SW480 (cell line): ENCODE data around the gene APOL3.
"Not testable (repeated sequence)": the region's sequence is repeated elsewhere in the genome, so short reads cannot be mapped to it uniquely, and the experiment has no call there.

ENCODE experiments used
- DNase-seq: peaks from one replicate; pipeline ENCODE4 v3.0.0-alpha.2; 2016; ENCODE audit warnings: low spot score

Gene APOL3, protein sequence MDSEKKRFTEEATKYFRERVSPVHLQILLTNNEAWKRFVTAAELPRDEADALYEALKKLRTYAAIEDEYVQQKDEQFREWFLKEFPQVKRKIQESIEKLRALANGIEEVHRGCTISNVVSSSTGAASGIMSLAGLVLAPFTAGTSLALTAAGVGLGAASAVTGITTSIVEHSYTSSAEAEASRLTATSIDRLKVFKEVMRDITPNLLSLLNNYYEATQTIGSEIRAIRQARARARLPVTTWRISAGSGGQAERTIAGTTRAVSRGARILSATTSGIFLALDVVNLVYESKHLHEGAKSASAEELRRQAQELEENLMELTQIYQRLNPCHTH

DNA sequence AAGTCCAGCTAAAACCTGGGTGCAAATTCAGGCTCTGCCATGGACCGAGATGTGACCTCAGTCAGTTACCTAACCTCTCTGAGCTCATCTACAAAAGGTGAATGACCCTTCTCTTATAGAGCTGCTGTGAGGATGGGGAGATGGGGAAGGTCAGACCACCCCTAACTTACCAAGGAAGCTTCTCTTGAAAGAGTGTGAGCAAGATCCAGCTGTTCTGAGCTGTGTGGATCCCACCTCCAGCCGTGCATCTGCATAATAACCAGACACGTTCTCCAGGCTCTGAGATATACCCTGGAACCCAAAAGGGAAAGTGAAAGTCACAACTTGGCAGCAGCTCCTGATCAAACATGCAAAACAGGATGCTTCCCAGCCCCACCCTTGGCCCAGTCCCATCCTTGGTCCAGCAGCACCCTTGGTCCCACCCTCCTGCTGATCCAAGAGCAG, at the start of gene APOL3:
Gene APOL3 (minus strand): TSS at position 257 of the 444 bp plus-strand sequence. CDS start 11,700 bp downstream, outside the sequence.
- DNase-seq, result peak; percentile 26

DNA sequence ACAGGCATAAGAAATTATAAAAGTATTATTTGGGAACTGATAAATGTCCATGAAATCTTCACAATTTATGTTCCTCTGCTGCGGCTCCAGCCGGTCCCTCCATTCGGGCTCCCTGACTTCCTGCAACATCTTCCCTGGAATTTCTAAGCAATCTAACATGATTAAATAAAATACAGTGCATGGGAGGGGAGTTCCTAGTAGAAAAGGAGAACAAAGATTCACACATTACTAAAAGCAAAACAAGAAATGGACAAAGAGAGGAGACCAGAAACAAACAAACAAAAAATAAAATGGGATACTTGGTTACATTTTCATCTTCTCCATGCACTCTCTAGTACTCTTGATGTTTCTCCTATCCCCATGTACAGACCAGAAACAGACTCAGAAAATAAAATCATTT, 49.7 kb upstream of the APOL3 start:
- DNase-seq, result no peak

DNA sequence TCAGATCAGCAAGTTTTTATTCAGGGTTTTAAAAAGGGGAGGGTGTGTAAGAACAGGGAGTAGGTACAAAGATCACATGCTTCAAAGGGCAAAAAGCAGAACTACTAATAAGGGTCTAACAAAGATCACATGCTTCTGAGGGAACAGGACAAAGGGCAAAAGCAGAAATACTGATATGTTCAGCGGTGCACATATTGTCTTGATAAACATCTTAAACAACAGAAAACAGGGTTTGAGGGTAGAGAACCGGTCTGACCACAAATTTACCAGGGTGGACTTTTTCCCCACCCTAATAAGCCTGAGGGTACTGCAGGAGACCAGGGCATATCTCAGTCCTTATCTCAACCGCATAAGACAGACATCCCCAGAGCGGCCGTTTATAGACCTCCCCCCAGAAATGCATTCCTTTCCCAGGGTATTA, 48.9 kb upstream of the APOL3 start:
- DNase-seq, result not testable (repeated sequence)

DNA sequence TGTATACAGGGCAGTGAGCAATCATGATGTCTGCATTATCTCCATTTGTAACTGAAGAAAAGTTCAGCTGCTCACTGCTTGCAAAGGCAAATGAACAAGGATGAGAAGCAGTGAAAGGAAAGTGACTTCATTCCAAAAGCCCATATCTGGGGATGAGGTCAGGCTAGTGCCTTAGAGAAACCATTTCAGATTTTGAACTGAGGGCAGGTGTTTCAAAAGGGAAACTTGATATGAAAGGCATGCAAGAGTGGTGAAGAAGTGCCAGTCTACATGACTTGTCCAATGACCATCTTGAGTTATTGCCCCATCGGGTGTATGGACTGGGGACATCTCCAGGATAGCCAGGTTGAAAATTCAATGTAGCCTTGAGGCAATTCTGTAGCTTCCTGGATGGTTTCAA, 48.4 kb upstream of the APOL3 start:
- DNase-seq, result no peak

DNA sequence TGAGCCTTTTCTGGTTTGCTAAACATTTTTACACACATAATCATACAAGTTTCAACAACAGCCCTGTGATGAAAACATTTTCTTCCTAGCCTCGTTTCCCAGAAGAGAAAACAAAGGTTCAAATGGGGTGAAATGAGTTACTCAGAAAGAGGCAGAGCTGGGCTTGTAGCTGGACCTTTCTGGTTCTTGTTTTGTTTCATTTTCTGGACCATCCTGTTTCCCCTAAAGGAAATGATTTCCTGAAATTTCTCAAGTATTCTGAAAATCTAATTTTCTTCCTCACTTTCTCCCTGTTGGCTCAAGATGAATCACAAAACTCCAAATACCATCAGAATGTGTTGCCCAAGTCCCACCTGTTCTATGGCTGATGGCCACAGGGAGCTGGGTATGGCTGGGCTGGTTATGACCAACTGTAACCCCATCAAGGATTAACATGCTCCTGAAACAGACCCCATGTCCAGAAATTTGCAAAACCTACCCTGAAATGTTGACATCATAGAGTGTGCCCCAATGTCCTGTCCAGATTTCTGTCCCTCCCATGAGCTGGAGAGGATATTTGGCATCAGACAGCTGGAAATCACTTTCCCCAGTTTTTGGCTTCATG, 47.7 kb upstream of the APOL3 start:
- DNase-seq, result no peak

DNA sequence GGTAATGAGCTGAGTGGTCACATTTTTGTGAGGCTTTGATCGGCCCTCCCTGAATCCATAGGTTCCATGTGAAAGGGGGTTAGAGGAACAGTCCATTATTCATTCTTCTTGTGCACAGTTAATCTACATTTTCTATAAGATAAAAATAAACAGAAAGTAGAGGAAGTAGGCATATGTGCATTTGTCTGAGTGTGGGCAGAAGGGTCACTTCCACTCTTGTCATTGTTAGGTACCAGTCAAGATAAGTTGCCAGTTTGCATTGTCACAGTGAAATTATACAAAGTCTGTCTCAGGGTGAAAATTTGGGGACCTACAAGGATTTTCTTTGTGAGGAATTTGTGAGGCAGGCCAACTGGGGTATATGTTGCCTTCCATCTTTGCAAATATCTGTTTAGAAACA, 45.7 kb upstream of the APOL3 start:
- DNase-seq, result no peak

DNA sequence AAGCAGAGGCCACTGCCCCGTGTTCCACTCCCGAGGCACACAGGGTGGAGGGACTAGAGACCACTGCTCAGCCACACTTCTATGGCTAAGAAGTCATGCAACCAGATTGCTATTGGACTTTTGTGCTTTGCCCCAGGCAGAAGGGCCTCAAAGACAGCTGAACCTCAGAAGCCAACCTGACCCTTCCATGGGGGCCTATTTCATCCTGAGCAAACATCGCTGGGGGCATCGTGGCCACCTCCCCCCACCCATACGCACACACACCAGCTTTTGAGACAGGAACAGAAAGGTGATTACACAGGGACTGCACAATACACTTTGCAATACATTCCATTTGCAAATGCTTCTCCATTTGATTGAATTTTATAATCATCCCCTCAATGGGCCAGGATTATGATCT, 45.0 kb upstream of the APOL3 start:
- not testable (repeated sequence) for DNase-seq

DNA sequence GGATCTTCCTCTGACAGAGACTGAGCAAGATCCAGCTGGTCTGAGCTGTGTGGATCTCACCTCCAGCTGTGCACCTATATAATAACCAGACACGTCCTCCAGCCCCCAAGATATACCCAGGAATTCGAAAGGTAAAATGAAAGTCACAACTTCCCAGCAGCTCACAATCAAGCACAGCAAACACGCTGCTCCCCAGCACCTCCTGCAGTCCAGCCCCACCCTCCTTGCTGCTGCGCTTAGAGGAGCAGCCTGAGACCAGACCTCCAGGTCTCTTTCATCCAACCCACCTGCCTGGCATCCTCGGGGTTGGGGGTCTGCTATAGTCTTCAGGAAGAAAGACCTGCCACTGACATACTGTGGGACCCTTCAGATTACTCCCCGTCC, 44.1 kb upstream of the APOL3 start:
- DNase-seq, result no peak

DNA sequence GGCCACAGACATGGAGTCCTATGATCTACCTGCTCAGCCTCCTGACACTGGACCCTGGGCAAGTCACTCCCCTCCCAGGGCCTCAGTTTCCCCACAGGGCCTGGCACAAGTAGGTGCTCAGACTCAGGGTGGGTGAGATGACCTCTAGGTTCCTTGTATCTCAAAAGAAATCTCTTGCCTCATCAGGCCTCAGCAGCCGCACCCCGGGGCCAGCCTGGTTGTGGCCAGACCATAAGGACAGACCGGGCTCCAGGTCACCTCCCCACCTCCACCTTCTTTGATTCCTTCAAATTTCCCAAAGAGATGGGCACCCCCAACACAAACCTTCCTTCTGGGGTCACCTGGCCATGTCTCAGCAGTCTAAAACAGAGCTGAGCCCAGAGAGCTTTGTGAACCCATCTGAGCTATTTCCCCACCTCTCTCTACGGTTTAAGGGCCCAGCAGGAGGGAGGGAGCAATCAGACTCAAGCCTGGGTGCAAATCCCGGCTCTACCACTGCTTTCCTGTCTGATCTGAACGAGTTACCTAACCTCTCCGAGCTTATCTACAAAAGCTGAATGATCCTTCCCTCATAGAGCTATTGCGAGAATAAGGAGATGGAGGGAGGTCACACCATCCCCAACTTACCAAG, 43.6 kb upstream of the APOL3 start:
- DNase-seq, result no peak

DNA sequence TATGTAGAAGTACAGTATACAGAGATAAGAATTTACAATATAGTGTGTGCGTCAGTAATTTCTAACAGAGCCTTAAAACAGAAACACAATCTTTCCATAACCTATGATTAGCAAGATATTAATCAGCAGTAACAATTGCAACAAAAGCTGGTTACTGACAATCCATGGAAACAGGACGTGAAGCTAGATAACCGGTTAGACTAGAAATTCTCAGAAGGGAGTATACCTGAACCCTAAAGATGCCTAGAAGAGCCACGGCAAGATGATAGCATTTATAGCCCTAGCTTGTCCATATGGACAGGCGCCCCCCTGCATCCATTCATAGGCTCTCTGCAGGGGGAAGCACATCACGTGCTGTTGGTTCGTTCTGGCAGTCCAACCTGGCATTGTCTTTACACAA, 42.9 kb upstream of the APOL3 start:
- not testable (repeated sequence) for DNase-seq

DNA sequence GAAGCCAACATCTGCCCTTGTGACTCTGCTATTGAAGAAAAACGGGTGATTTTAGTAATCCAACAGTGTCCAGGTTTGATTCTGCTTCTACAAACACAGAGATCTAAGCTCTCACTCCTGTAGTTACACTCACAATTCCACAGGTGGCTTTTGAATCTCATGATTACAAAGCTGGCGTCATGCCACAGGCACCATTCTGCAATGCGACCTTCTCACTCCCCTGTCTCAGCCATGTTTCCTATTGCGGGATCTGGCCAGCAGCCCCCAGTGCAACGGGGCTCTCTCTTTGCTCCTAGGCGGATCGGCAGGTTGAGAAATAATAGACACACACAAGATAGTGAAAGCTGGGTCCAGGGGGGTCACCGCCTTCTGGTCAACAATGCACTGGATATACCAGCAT, 42.4 kb upstream of the APOL3 start:
- DNase-seq, result not testable (repeated sequence)

DNA sequence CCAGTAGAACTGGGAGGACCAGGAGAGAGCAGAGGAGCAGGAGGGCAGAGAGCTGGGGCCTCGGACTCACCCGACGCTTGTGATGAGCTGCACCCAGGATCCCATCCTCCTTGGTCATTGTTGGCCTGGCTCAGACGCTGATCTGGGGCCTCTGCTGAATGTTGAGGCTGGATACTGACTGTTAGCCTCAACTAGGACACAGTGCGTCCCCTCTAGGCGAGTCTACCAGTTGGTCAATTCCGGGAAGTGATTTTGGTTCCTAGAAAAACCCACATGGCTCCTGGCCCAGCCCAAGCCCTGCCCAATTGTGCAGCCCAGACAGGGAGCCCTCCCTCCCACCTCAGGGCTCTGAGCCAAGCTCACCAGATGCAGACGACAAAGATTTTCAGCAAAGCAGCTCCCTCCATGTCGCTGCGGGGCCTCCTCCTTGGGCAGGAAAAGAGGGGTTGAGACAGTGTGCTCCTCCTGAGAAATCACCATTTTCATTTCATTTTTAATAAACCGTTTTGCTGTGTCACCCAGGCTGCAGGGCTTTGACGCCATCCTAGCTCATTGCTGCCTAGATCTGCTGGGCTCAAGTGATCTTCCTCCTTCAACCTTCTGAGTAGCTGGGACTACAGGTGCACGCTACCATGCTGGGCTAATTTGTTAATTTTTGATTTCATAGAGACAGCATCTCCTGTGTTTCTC, 41.2 kb upstream of the APOL3 start, which contains the start of gene APOL4:
Gene APOL4 (minus strand): TSS at position 180 of the 690 bp plus-strand sequence. CDS start 75 bp downstream, at position 105.
- no peak for DNase-seq

DNA sequence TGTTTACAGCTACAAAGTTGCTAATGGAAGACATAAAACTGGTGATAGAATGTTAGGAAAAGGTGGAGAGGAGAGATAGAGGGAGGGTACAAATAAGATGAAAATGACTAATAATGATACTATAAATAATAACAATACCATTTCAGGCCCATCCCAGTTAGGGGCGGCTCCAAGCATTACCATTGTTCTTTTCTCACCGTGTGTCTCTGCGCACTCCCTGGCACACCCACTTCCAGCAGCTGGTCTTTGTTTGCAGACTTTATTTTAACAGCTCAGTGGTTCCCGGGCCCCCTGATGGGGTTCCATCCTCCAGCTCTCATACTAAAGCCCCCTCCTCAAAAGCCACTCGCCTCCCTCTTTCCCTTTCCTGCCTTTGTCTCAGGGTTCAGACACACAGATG, 40.5 kb upstream of the APOL3 start:
- not testable (repeated sequence) for DNase-seq

DNA sequence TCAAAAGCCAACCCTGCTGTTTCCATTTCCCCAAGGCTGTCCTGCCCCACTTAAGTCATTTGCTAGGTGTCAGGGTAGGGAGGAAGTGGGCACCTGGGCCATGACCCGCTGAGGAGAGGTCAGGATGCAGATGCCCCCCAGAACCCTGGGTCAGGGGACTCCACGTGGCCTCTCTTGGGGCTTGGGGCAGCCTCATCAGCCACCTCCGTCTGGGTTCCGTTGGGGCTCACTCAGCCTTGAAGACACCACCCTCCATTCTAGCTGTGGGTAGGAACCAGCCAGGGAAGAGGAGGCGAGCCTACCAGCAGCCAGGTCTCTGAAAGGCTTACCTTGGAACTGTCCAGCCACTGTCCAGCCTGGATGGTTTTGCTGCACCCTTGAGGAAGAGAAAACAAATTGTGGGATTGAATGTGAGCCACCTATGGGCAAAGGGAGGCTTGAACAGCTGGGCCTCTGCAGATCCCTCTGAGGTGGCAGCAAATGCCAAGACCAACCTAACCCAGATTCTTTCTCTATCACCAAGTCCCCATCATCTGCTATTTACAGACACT, 38.5 kb upstream of the APOL3 start:
- no peak for DNase-seq

DNA sequence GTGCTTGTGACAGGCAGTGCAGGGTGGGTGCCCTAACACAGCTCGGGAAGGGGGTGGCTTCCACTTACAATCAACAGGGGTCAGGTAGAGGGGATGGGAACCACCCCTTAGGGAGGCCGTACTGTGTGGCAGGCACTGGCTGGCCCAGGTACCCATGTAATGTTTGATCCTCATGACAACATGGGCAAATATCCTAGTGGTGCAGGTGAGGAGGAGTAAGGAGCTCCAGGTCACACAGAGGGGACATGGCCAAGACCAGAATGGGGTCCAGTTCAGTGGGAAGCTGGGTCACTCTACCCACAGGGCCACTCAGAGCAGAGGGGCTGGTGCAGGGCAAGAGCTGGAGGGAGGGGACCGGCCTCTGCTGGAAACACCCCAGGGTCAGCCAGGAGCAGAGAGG, 38.0 kb upstream of the APOL3 start:
- DNase-seq, result no peak

DNA sequence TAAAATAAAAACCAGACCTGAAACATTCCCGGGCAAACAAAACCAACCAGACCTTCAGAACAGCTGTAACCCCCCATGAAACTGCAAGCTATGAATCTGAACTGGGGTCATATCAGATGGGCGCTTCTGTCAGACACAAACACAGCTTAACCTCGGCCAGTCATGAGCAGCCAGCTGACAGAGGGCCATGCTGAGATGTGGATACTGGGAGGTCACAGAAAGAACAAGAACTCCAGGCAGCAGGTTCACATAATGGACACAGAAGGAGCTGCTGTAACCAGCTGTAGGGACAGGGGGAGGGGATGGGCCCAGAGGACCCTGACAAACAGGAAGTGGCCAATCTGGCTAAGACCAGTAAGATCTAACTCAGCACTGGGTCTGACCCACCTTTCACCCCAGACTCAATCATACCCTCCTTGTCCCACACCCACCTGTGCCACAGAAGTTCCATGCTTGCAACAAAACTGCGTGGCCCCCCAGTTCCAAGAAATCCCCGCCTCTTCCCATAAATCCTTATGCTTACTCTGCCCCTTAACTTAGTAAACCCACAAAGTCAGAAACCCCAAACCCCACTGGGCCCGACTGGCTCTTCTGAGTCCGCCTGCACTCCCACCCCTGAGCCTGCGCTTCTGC, 37.1 kb upstream of the APOL3 start:
- no peak for DNase-seq

DNA sequence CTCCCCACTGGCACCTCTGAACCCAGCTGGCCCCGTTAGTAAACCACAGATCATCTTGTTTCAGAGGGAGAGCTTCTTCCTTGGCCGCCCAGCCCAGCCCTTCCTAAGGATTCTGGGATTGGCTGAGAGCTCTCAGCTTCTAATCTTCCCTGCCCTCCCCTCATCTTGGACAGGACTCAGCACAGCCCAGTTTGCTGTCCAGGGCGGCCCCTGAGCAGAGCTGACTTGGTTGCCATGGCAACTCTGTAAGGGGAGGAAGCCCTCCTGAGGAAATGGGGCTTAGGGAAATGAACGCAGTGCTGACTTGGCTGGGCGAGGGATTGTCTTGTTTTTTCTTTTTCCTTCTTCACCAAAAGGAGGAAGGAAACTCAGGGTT, 36.5 kb upstream of the APOL3 start:
- no peak for DNase-seq

DNA sequence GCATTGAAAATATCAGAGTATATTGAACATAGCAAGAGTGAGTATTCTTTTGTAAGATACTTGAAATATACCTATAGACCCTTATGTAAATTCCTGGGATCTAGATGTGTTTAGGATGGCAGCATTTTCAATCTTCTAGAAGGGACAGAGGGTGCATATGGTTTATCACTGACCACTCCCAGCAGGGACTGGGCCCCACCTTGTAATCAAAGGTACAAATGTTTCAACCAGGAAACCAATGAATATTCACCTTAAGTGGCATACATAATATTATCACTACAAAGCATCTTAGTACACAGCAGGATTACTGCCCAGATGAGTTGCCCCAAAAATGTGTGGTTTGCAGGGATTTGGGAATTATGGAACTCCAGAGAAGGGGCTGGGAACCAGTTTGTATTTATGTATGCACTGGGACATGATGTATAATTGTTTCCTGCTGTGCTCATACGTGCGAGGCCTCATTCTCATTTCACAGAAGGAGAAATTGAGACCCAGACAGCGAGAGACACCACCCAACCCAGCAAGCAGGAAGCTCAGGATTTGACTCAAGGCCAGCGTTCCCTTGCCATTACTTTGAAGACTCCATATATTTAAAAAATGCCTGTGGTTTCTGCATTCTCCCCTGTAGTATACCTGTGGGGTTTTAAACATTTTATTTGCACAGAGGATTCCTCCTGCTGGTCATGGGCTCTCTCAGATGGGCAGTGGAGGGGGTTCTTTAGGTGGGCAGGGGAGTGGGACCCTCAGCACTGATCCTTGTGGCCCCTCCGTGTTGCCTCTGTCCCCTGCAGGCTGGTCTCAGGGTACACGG, 35.9 kb upstream of the APOL3 start:
- DNase-seq, result no peak

DNA sequence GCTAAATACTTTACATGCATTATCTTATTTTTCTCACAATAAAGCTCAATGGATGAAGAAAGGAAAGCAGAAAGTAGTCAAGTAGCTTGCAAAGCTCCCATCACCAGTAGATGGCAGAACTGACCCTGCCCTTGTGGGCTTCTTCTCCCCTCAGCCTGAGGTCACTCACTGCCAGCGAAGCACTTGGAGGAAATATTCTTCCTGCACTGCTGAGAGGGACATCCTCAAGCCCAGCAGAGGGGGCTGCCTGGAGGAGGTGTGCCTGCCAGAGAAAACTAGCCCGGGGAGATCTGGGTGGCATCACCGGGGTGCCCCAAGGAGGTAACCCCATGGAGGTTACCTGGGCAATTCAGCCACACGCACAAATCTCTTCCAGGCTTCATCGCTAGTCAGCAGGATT, 34.4 kb upstream of the APOL3 start:
- DNase-seq, result peak; percentile 50

DNA sequence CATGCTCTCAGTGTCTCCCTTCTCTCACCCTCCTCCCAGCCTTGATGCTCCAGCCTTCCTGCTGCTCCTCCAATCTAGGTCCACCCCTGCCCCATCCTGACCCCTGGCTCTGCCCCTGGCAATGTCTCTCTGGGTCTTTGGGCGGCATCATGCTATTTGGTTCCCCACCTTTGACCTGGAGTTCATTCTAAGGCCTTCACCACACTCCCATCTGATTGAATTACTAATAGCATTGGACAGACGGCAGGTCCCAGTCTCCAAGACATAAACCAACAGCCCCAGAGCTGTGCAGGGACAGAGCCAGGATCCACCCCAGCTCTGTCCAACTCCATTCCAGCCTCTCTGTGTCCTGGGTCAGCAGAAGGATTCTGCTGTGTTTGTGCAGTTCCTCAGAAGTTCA, 33.8 kb upstream of the APOL3 start:
- no peak for DNase-seq

DNA sequence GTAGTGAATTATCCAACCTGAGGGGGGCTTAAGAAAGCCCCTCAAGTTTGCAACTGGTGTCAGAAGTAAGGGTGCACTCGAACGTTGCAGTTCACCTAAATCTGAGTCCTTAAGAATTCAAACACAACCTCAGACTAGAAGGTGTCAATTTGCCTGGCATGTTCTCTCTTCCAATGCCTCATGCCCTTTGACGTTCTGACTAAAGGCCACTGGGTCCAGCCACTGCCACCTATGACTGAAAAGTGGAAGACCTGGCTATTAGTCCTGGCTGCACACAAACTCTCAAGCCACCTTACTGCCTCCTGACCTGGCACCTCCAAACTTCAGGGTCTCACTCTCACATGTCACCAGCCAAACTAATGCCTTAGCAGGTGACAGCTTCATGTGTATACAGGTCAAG, 33.0 kb upstream of the APOL3 start:
- DNase-seq, result no peak
